Osteoblast (primary cell): Measurements from ENCODE around the gene ATP2C1. TPM values are rescaled to one million over a fixed set of nuclear protein-coding genes. Genes with fewer than 3 reads are reported as not detected.

Experiments used
- DNase-seq: peaks from one replicate; pipeline ENCODE4 v3.0.0; 2011; ENCODE audit warnings: low spot score, mixed read lengths; ENCODE audit not compliant: insufficient read length; ENCODE audit errors: missing footprints
- H2AFZ ChIP-seq: 2 replicates; pipeline ENCODE4 v1.6.0; 2011; ENCODE audit warnings: mild to moderate bottlenecking, low read length
- H3K27ac ChIP-seq: 2 replicates; pipeline ENCODE4 v1.5.1; 2011; ENCODE audit warnings: mild to moderate bottlenecking, low read depth, low read length, moderate library complexity
- H3K27me3 ChIP-seq: 2 replicates; pipeline ENCODE4 v1.6.0; 2012; ENCODE audit warnings: mild to moderate bottlenecking, control low read depth, inconsistent platforms, low read length, moderate library complexity; ENCODE audit not compliant: insufficient read depth
- H3K36me3 ChIP-seq: 2 replicates; pipeline ENCODE4 v1.5.1; 2011; ENCODE audit warnings: mild to moderate bottlenecking, low read length, control low read depth, moderate library complexity; ENCODE audit not compliant: insufficient read depth
- H3K4me1 ChIP-seq: 2 replicates; pipeline ENCODE4 v1.5.1; 2011; ENCODE audit warnings: mild to moderate bottlenecking, low read length, control low read depth, moderate library complexity; ENCODE audit not compliant: insufficient read depth
- H3K4me2 ChIP-seq: 2 replicates; pipeline ENCODE4 v1.6.0; 2011; ENCODE audit warnings: mild to moderate bottlenecking, low read length; ENCODE audit not compliant: insufficient read depth
- H3K4me3 ChIP-seq: fragments of 200-600 bp; sonication (generic); 3 replicates; pipeline ENCODE4 v1.5.1; 2012; ENCODE audit warnings: mild to moderate bottlenecking, low read length, inconsistent platforms; ENCODE audit not compliant: insufficient read depth
- H3K79me2 ChIP-seq: 2 replicates; pipeline ENCODE4 v1.6.0; 2012; ENCODE audit warnings: mild to moderate bottlenecking, low read length, control low read depth, inconsistent platforms; ENCODE audit not compliant: insufficient read depth
- H3K9me3 ChIP-seq: 2 replicates; pipeline ENCODE4 v1.5.1; 2011; ENCODE audit warnings: low read depth, low read length, control low read depth
- H4K20me1 ChIP-seq: 2 replicates; pipeline ENCODE4 v1.6.0; 2012; ENCODE audit warnings: mild to moderate bottlenecking, low read length, control low read depth; ENCODE audit not compliant: insufficient read depth
- total RNA-seq: library from RNA; depleted of rRNA; stranded (reverse); fragments of >200 nt; gene quantifications from 2 replicates; pipeline ENCODE4 v1.2.3, GENCODE V29; 2012
- TF ChIP-seq, protein P1 (sequence below): IDR thresholded peaks from 2 replicates; pipeline ENCODE4 v1.5.1; 2011; ENCODE audit warnings: mild to moderate bottlenecking, low read depth, low read length, moderate library complexity; ENCODE audit errors: extremely low read depth

ATP2C1 gene
- total RNA-seq, 1 donor = 99.5 TPM

- Histone ChIP-seq H3K27ac (no peak overlapping the region), H3K27me3 (peaks cover 8% of the 10 kb centered on the region), H3K4me1 (no peaks in the 10 kb centered on the region), H3K4me3 (no peak overlapping the region), H2AFZ (no peak overlapping the region), H4K20me1 (no peaks in the 10 kb centered on the region), H3K4me2 (no peak overlapping the region), H3K36me3 (no peaks in the 10 kb centered on the region), H3K9me3 (no peaks in the 10 kb centered on the region), H3K79me2 (no peaks in the 10 kb centered on the region)
- TF ChIP-seq, protein P1, sequence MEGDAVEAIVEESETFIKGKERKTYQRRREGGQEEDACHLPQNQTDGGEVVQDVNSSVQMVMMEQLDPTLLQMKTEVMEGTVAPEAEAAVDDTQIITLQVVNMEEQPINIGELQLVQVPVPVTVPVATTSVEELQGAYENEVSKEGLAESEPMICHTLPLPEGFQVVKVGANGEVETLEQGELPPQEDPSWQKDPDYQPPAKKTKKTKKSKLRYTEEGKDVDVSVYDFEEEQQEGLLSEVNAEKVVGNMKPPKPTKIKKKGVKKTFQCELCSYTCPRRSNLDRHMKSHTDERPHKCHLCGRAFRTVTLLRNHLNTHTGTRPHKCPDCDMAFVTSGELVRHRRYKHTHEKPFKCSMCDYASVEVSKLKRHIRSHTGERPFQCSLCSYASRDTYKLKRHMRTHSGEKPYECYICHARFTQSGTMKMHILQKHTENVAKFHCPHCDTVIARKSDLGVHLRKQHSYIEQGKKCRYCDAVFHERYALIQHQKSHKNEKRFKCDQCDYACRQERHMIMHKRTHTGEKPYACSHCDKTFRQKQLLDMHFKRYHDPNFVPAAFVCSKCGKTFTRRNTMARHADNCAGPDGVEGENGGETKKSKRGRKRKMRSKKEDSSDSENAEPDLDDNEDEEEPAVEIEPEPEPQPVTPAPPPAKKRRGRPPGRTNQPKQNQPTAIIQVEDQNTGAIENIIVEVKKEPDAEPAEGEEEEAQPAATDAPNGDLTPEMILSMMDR = no peak
- no peak for DNase-seq
Observed at GRCh38 chr3:130849091-130849552, 44.8 kb upstream of the ATP2C1 start.

- Histone ChIP-seq H3K27me3 (peaks cover 8% of the 10 kb centered on the region), H4K20me1 (no peaks in the 10 kb centered on the region), H3K9me3 (no peaks in the 10 kb centered on the region), H3K4me2 (no peak overlapping the region), H2AFZ (no peak overlapping the region), H3K36me3 (no peaks in the 10 kb centered on the region), H3K79me2 (no peaks in the 10 kb centered on the region), H3K4me3 (no peak overlapping the region), H3K27ac (no peak overlapping the region), H3K4me1 (no peaks in the 10 kb centered on the region)
- no peak for DNase-seq
- TF ChIP-seq, protein P1 = no peak
Observed at GRCh38 chr3:130850044-130850797, 43.7 kb upstream of the ATP2C1 start.

- Histone ChIP-seq H3K79me2 (no peaks in the 10 kb centered on the region), H3K27ac (no peak overlapping the region), H3K36me3 (no peaks in the 10 kb centered on the region), H2AFZ (no peak overlapping the region), H3K27me3 (peaks cover 8% of the 10 kb centered on the region), H3K4me3 (no peak overlapping the region), H3K4me1 (no peaks in the 10 kb centered on the region), H3K4me2 (no peak overlapping the region), H4K20me1 (no peaks in the 10 kb centered on the region), H3K9me3 (no peaks in the 10 kb centered on the region)
- TF ChIP-seq, protein P1 = no peak
- no peak for DNase-seq
Observed at GRCh38 chr3:130850843-130851242, 43.0 kb upstream of the ATP2C1 start.

GRCh38 chr3:130851277-130851676 lies 42.6 kb upstream of the ATP2C1 start:
- Histone ChIP-seq H3K27ac (no peak overlapping the region), H3K4me2 (no peak overlapping the region)

More at GRCh38 chr3:130851277-130851676, 42.6 kb upstream of the ATP2C1 start:
- Histone ChIP-seq H4K20me1 (no peaks in the 10 kb centered on the region), H3K9me3 (no peaks in the 10 kb centered on the region), H3K4me3 (no peak overlapping the region), H3K27me3 (peaks cover 8% of the 10 kb centered on the region), H3K79me2 (no peaks in the 10 kb centered on the region), H2AFZ (no peak overlapping the region), H3K36me3 (no peaks in the 10 kb centered on the region), H3K4me1 (no peaks in the 10 kb centered on the region)
- DNase-seq = no peak
- TF ChIP-seq, protein P1 = no peak
